ENCODE data around the gene MMP3. TPM values are rescaled to one million over a fixed set of nuclear protein-coding genes. Genes with fewer than 3 reads are reported as not detected.

The MMP3 gene
- total and polyA plus RNA-seq, 12 donors: not detected

DNA sequence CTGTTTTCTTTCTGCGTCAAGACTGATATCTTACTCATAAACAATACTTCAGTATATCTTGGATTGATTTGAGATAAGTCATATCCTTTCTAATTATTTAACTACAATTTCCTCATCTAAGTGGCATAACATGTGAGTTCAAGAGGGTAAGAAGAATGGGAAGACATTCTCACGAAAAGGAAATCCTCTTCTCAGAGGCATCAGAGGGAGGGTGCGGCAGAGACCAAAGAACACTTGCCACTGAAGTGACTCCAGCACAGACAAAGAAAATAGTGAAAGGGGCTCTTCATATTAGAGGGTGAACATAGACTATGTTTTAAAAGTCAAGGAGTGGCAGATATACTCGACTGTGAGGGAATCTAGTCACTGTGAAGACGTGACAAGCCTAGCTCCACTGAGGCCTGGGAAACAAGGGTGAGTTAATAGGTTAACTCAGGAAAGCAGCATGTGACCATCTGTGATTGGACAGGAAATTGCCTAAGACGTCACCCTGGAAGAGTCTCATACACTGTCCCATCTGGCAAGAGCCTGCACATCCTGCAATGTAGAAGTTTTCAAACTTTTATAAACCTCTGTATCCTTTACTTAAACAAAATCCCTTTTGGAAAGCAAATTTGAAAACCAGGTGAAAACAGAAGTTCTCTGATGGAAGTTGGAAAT is 43.6 kb downstream of the MMP3 start:
- no peak for DNase-seq
- Histone ChIP-seq H3K27ac (peak overlapping the region in 3 of 10 donors; percentile 3 to 56 (median 12)), H3K36me3 (no peaks in the 10 kb centered on the region), H3K4me3 (no peak overlapping the region), H3K27me3 (no peaks in the 10 kb centered on the region), H3K9me3 (peaks cover 0 to 2% (median 0%) of the 10 kb centered on the region in 11 donors), H3K4me1 (peaks cover 0 to 7% (median 0%) of the 10 kb centered on the region in 9 donors)
- TF ChIP-seq CTCF (IDR thresholded peaks at IDR 0.05): no peak
- intact Hi-C loops (cut with DNase I): no loop called here
- 31 to 39% methylated on average over 6 of the region's 6 CpGs for WGBS, 2 donors
- peak in 4 of 8 donors; percentile 76 to 89 (median 86) for ATAC-seq

DNA sequence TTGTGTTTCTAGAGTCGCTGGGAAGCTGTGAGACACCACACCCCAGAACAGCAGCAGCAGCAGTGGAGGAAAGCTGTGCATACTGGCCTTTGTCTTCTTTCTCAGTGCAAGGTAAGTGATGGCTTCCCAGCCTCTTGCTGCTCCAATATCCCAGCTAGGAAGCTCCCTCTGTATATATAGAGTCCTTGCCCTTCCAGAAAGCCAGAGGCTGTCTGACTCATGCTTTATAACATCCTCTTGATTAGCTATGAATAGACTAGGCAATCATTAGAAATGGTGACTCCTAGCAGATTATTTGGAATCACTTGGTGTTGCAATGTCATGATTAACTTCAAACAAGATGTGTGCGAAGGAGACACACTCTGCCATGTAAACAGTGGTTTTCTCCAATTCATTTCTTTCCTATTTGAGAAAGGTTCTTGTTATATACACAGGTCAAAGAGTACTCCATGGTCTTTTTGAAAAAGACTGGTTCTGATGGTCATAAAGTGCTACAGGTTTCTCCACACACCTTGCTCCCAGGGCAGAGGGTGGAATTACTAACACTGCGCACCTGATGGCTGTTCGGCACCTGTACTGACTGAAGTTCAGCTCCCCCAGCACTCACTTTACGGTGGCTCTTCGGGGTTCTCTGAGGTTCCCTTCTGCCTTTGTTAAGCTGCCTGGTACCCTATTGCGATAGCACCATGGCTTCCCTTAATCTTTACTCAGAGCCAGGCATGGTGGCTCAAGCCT is 45.2 kb downstream of the MMP3 start, which contains the start of gene MMP1:
Gene MMP1 (minus strand): TSS at position 149 of the 735 bp plus-strand sequence. CDS start 68 bp downstream, at position 81.
- no peak for ATAC-seq
- Histone ChIP-seq H3K9me3 (peaks cover 0 to 2% (median 0%) of the 10 kb centered on the region in 11 donors), H3K27ac (peak within 1 kb of the TSS in 1 of 10 donors; percentile 12)

GRCh38 chr11:102794382-102794781 is 49.0 kb downstream of the MMP3 start:
- Histone ChIP-seq H3K36me3 (no peaks in the 10 kb centered on the region), H3K4me3 (no peak overlapping the region), H3K27me3 (no peaks in the 10 kb centered on the region), H3K4me1 (peaks cover 0 to 1% (median 0%) of the 10 kb centered on the region in 9 donors), H3K27ac (no peak overlapping the region), H3K9me3 (peaks cover 0 to 2% (median 0%) of the 10 kb centered on the region in 11 donors)
- peak in 2 of 9 donors; percentile 5 to 43 for TF ChIP-seq CTCF (IDR thresholded peaks at IDR 0.05)
- DNase-seq: no peak
- intact Hi-C loops (cut with DNase I): no loop called here
- ATAC-seq: no peak

More for the DNA sequence above, 45.2 kb downstream of the MMP3 start, which contains the start of gene MMP1:
- Histone ChIP-seq H3K4me1 (peaks cover 0 to 7% (median 0%) of the 10 kb centered on the region in 9 donors), H3K36me3 (no peaks in the 10 kb centered on the region), H3K4me3 (no peak within 1 kb of the TSS), H3K27me3 (no peaks in the 10 kb centered on the region)
- TF ChIP-seq CTCF (IDR thresholded peaks at IDR 0.05): no peak
- WGBS, 2 donors: 93 to 95% methylated on average over 7 of the region's 7 CpGs
- intact Hi-C loops (cut with DNase I): no loop called here
- DNase-seq: no peak

GRCh38 chr11:102793677-102794290 is 49.6 kb downstream of the MMP3 start:
- 74 to 80% methylated on average over 6 of the region's 6 CpGs for WGBS, 2 donors
- intact Hi-C loops (cut with DNase I): no loop called here
- ATAC-seq: peak in 2 of 8 donors; percentile 58 to 66
- no peak for TF ChIP-seq CTCF (IDR thresholded peaks at IDR 0.05)
- Histone ChIP-seq H3K9me3 (peaks cover 0 to 2% (median 0%) of the 10 kb centered on the region in 11 donors), H3K27me3 (no peaks in the 10 kb centered on the region), H3K27ac (no peak overlapping the region), H3K4me1 (no peaks in the 10 kb centered on the region), H3K4me3 (no peak overlapping the region), H3K36me3 (no peaks in the 10 kb centered on the region)
- no peak for DNase-seq

Measured in heart right ventricle (tissue), 16 donors.